Inferior parietal cortex (tissue), 1 donor: Measurements from ENCODE around the gene GLP1R.

Experiments used
- DNase-seq: peaks from one replicate; pipeline ENCODE4 v3.0.0-alpha.2; 2016; ENCODE audit errors: extremely low spot score

The GLP1R gene

DNA sequence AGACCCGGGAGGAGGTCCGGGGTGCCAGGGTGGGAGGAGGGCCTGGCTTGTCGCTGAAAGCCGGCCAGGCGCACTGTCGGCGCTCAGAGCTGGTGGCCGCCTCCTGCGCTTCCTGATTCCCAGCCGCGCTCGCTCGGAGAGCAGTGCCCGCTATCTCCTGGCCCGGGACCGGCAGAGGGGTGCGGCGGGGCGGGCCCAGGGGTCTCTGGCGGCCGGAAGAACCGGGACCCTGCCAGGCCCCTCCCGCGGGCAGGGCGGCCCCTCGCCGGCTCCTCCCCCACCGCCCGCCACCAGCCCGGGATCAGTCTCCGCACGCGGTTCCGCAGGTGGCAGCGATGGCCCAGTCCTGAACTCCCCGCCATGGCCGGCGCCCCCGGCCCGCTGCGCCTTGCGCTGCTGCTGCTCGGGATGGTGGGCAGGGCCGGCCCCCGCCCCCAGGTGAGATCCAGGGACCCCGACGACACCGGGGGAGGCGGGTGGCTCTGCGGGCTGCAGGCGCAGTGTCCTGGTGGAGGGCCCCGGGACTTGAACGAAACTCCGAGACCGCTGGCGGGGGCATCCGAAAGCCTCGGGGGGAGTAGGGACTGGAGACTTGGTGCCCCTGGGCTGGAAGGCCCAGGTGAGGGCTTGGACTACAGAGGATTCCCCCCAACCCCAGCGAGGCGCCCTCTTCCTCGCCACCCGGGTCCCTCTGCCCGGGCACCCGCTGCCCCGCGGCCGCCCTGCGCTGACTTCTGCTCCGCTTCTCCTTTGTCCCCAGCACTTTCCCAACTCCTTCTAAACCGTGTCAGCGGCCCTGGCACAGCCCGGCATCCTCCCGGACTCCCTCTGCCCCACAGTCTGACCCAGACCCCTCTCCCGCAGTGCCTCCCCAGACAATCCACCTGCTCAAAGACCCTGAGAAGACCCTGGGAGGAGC is at the start of gene GLP1R:
TSS of gene GLP1R (plus strand) at position 301 of the 919 bp plus-strand sequence. CDS start at position 361, 60 bp downstream.
- no peak for DNase-seq

DNA sequence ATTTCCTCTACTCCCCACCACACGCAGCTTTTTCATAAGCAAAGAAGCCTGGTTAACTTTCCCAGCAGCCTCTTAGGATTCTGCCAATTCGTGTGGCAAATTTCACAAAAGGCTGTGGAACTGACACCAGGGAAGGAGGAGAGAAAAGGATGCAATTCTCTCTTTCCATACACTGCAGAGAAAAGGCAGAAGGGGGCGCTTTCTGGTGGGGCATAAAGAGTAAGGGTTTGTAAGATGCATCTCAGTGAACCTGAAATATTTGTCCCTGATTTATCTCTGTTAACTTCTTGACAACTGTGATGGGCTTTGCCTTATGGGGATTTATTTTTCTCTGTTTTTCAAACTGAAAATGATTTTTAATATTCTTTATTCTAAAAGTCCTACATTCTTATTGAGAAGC is 45.5 kb upstream of the GLP1R start:
- DNase-seq: no peak

DNA sequence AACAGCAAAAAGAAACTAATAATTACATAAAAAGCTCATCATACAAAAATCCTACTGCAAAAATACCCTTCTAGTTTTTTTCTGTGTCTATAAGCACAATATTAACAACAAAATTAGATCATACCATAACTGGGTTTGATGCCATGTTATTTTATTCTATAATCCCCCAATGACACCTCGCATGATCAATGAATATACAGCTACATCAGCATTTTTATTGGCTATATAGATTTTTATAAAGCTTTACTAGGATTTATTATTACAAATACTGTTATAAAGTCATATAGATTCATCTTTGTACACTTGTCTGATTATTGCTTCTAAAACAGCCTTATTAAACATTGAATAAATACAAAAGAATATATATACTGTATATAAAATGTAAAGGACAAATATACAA is 45.1 kb upstream of the GLP1R start:
- DNase-seq: no peak

DNA sequence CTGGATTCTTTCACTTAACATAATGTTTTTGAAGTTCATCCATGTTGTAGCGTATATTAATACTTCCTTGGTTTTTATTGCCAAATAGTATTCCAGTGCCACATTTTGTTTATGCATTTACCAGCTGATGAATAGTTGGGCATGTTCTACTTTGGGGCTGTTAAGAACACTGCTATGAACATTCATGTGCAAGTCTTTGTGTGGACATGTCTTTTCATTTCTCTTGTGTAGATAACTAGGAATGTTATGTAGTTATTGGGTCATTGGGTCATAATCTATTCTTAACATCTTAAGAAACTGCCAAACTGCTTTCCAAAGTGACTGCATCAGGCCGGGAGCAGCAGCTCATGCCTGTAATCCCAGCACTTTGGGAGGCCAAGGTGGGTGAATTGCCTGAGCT is 43.8 kb upstream of the GLP1R start:
- no peak for DNase-seq

- DNase-seq: no peak
Observed at GRCh38 chr6:39005774-39006173, 42.8 kb upstream of the GLP1R start.

DNA sequence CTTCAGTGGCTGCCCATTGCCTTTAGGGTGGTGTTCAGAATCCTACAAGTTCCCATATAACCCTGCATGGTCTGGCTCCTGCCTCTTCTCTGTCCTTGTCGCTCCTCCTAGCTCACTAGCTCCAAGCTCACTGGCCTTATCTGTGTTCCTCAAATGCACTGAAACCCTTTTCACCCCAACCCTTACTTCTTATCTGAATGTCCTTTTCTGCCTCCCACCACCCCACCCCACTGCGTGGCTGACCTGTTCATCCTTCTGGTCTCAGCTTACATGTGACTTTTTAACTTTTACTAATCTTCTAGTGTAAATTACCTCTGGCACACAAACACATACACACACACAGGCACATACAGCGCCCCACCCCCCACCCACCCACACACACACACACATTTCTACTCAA is 41.0 kb upstream of the GLP1R start:
- peak; percentile 14 for DNase-seq

DNA sequence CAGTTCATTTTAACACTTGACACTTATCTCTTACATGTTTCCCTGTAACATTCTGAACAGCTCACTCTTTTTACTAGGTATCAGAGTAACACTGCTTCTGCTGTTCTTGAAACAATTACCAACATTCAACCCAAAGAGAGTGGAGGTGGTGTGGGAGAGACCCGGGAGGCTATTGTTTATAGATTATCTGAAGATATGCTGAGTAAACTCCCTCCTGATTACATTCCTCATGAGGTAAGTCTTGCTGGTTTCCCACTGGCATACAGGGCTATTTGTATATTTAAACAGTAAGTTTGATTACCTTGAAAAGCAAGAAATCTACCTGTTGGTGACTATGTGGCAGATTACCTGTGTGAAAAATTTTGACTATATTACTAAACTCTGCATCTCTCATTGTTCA is 39.8 kb upstream of the GLP1R start:
- no peak for DNase-seq

DNA sequence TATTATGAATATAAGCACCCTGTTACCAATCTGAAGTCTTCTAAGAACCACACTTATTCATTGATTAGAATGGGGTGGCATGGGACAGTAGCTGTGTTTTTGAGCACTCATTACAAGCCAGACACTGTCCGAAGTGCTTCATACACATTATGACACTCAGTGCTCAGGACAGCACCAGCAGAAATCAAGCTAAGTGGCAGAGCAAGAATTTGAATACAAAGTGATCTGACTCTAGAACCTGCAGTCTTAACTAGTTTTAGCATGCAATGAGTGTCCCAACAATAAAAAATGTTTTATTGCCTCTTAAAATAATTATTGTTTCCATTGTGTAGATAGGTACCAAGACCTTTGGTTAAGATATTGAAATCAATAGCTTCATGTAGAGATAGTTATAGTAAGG is 39.1 kb upstream of the GLP1R start:
- no peak for DNase-seq

DNA sequence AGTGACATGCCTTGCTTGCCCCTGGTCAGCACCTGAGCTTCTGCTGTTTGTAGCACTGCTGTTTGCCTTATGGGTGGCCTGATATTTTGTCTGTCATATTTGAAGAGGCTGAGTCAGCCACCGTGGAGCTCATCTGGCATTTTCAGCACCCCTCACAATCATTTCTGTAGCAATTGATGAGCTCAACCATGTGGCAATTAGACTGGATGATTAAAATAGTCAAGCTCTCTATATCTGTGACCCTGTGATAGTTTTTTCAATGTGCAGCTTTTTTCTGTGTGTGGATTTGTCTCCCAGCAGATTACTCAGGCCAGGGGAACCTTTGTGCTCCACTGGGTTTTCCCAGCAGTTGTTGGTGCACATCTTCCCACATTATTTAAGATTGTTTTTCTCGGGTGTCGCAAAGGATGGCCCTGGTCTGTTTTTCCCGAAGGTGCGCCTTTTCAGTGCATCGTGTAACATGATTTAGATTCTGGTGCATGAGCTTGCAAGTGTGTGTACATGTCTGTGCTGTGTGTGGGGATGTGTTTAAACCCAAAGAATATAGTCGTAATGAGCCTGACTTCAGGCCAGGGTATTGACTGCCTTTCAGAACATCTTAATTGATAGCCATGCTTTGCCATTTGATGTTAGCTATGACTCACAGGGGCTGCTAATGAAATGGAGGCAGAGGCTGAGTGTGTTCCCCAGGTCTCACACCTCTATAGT is 31.6 kb upstream of the GLP1R start:
- no peak for DNase-seq

- DNase-seq: no peak
Observed at GRCh38 chr6:39017547-39017880, 31.1 kb upstream of the GLP1R start.

DNA sequence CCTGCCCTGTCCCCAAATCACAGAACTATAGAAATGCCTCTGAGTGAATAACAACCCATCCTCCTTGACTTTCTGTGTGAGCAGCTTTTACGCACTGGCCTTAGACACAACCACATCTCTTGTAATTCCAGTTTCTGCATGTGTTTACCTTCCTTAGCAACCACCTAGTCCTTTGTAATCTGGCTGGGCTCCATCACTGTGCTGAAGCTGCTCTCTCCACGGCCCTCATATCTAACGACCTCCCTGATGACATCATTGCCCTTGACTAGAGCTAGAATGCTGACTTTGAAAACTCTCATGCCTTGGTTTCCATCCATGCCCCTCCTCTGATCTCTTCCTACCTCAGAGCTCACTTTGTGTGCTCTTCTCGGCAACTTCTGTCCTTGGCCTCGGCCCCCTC is 30.5 kb upstream of the GLP1R start:
- no peak for DNase-seq

DNA sequence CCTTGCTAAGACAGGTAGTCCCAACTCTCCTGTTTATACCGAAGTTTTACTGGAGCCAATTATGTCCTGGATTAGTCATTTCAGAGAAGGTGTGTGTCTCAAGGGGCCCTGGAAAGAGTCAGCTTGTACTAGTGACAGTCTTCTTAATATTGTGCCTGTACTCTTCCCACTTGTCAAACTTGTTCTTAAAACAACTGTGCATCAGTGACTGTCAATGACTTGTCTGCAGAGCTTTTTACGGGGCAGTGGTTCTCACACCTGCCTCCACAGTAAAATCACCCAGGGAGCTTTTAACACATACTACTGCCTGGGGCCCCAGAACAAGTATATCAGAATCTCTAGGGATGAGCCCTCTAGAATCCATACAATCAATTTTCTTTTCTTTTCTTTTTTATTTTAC is 28.4 kb upstream of the GLP1R start:
- DNase-seq: no peak

- DNase-seq: no peak
Observed at GRCh38 chr6:39021041-39021440, 27.5 kb upstream of the GLP1R start.

GRCh38 chr6:39021779-39022178 is 26.8 kb upstream of the GLP1R start:
- no peak for DNase-seq

GRCh38 chr6:39026175-39026574 is 22.4 kb upstream of the GLP1R start:
- no peak for DNase-seq

DNA sequence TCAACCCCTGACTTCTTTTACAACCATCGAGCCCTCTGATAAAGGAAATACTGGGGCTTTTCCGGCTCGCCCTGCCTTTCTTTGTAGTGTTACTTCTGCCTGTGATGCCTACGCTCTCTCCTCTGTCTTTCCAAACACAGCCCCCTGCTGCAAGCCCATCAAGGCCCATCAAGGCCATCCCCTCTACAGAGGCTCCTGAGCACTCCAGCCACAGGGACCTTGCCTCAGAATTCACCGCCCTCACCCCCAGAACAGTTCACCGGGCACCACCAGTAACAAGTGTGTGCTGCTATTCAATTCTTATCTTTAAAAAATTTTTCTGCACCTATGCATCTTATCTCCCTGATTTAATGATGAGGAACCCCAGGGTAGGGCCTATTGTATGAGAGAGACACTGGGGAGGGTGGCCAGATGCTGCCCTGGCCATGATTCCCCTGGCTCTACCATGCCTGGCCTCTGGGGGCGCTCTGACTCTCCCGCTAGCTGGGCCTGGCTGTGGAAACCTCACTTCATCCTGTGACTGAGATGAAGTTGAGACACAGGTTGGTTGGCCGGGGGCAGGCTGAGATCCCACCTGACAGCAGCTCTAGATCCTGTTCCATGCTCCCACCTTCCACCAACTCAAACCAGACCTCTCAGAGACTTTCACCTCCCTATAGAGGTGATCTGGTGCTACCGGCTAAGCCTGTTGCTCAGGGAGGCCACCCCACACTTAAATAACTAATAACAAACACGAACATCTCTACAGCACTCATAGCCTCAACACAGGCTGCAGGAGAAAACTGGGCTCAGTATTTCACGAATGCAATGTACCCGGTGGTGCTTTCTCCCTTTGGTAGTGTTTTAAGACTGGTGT is 19.2 kb upstream of the GLP1R start:
- no peak for DNase-seq

DNA sequence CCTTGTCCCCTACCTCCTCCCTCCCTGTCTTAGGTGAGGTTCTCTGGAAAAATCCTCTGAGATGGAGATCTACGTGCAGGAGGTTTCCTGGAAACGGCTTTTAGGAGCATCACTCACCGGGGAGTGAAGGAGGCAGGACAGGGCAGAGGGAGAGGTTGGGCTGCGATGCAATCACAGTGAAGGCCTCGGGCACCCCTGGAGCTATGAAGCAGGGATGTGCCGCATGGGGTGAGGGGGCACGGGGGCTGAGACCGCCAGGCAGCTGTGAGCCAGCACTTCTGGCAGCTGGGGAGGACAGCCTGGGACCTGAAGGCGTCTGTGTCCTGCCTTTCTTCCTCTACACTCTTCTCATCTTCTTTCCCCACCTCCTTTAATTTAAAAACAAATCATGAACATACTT is 12.9 kb upstream of the GLP1R start:
- DNase-seq: no peak

DNA sequence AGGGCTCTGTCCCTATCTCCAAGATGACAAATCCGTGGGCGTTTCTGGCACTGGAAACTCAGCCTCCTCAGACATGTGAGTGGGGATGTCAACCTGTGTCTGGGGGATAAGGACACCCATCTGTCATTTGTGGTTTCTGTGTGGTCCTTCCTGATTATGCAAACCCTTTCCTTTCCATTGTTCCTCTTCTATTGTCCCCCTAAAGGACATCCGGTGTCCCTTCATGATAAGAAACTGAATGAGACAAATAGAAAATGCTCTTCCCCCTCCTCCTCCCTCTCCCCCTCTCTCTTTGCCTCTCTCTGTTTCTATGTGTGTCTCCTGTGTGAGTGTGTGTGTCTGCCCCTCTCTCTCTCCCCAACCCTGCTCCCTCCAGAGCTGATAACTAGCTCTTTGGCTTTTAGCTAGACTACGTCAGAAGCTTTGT is 11.5 kb upstream of the GLP1R start:
- DNase-seq: no peak

- DNase-seq: no peak
Observed at GRCh38 chr6:39037707-39038106, 10.9 kb upstream of the GLP1R start.

GRCh38 chr6:39040080-39040673 is 8.4 kb upstream of the GLP1R start:
- no peak for DNase-seq

- no peak for DNase-seq
Observed at GRCh38 chr6:39041072-39041471, 7.5 kb upstream of the GLP1R start.

DNA sequence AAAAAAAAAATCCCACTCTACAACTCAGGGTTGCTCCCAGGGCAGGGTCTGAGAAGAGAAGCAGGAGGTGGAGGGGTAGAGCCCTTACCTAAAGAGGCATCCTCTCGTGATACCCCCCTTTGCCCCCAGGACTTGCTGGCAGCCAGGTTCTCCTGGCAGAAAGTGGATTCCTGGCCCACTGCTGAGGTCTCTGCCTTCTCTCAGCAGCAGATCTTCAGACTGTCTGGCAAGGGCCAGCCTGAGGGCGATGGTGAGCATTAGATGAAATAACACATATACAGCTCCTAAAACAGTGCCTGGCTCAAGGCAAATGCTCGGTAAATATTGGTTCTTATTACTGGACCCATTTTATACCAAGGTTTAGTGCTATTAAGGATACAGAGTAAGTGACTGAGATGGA is 4.8 kb upstream of the GLP1R start:
- no peak for DNase-seq
